SW480 (cell line): Measurements from ENCODE around the gene TTC28.

Source experiments
- DNase-seq: peaks from one replicate; pipeline ENCODE4 v3.0.0-alpha.2; 2016; ENCODE audit warnings: low spot score

TTC28 gene

DNA sequence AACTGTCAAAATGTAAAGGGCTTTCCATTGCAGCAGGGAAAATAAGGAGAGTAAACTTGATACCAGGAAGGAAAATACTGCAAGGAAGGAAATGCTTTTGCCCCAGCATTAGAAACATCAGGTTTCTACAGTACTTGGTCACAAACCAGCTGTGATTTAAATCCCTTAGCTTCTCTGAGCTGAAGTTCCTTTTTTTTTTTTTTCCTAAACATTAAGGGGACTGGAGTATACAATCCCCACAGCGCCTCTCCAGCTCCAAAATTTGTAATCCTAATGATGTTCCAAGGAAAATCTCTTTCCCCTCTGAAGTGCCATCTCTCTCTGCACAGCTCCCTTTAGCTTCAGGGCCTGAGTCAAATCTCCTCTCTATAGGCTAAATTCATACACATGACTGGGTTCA is 540.1 kb downstream of the TTC28 start:
- no peak for DNase-seq

GRCh38 chr22:28137036-28137435 is 542.6 kb downstream of the TTC28 start:
- no peak for DNase-seq

DNA sequence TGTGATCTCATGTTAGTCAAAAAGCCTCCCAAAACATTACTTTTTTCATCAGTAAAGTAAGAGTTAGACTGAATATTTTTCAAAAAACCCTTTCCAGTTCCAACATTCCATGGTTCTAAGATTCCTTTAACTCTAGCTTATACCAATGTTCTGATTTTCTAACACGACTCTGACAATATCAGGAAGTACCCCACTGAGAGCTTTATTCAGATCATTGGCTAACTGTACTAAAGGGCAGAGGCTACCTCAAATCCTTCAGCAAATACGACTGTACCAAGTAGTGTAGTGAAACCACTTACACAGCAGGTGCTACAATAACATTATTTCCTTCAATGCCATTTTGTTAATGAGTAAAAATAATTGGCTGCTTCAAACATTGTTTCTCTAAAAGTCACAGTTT is 547.2 kb downstream of the TTC28 start:
- no peak for DNase-seq

DNA sequence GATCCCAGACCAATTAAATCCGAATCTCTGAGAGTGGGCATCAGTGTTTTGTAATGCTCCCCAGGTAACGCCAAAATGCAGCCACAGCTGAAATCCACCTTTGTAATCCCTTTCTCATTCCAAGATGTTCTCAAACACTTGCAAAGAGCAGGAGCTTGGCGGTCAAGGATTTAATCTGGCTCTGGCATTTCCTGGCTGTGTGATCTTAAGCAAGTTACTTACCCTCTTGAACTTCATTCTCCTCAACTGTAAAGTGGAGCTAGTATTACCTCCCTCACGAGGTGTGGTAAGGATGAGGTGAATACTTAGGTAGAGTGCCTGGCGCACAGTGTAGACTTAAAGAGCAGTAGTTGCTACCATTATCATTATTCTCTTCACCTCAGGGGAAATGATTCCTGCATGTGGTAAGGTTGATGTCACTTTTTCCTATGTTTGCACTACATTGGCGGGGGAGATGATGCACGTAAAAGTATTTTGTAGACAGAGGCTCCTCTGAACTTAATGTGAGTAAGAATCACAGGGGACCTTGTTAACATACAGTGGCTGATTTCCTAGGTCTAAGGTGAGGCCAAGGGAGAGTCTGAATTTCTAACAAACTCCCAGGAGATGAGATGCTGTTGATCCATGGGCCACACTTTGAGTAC is 550.2 kb downstream of the TTC28 start:
- DNase-seq = no peak

- DNase-seq = no peak
Measured at GRCh38 chr22:28128827-28129226, 550.8 kb downstream of the TTC28 start.

GRCh38 chr22:28125799-28126198 is 553.8 kb downstream of the TTC28 start:
- no peak for DNase-seq

GRCh38 chr22:28123989-28124766 is 555.5 kb downstream of the TTC28 start:
- DNase-seq = no peak

- DNase-seq = no peak
Measured at GRCh38 chr22:28120691-28121592, 558.7 kb downstream of the TTC28 start.

- no peak for DNase-seq
Measured at GRCh38 chr22:28118957-28119631, 560.5 kb downstream of the TTC28 start.

GRCh38 chr22:28116219-28116673 is 563.4 kb downstream of the TTC28 start:
- no peak for DNase-seq

DNA sequence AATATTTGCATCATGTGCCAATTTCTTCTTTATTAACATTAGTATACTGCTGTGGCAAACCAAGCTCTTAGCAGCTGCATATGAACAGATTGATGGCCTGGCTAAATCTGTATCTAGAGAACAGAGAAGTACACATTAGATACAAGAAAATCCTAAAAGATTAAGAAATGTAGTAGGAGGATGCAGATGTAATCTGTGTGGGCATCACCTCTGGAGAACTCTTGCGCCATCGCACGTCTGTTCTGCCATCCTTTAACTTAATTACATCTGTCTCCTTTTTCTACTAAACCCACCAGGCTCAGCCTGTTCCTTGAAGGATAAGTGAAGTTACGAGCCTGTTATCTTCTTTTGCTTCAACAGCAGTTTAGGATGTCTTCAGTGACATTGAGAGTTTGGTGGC is 564.2 kb downstream of the TTC28 start:
- no peak for DNase-seq

DNA sequence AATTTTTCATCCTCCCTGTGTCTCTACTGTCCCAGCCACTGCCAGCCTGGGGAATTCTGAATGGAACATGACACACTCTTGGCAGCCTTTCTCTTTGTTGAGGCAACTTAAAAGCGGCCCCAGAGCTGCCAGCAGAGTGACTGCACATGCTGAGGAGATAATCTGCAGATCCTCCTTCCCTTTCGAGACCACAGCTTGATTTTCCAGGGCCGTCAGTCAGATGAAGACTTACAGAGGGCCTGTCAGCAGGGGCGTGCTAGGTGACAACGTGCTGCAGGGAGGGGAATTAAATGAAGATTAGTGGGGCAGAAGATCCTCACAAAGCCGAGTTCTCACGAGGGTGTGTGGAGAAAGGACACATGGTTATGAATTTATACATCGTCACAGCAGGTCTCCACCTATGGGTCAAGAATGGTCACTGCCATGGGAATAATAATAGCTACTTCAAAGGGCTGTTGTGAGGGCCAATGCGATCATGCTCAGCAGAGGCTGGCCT is 567.0 kb downstream of the TTC28 start:
- peak; percentile 52 for DNase-seq

- no peak for DNase-seq
Measured at GRCh38 chr22:28112190-28112544, 567.5 kb downstream of the TTC28 start.

- DNase-seq = no peak
Measured at GRCh38 chr22:28111501-28112189, 568.0 kb downstream of the TTC28 start.

DNA sequence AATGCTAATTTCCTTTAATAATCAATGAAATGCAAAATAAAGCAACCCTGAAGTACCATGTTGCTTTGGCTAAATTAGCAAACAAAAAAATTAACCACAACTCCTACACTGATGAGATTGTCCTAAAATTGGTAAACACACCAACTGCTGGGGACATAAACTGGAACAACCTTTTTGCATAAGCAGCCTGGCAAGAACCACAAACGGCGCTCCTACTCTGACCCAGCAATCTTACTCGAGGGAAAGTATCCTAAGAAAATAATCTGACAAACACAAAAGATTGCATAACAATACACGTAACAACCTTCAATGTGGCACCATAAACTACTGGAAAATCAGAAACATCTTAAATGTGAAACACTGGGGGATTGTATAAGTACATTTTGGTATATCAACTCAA is 570.8 kb downstream of the TTC28 start:
- no peak for DNase-seq

GRCh38 chr22:28106617-28107016 is 573.0 kb downstream of the TTC28 start:
- no peak for DNase-seq

DNA sequence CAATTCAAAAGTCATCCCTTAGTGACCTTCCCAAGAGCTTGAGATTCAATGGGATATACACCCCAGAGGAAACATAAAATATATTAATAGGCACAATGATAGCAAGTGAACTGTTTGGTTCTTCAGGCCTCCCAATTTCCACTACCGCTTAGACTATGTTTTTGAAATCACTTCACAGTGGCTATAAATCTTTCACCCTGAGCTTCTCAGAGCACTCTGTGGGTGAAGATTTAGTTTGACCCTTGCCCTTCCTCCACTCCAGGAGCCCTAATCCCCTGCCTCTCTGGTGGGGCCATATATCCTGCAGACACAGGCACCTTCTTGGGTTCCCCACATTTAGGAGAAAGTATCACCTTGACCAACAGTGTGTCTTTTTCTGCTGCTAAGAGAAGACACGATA is 573.7 kb downstream of the TTC28 start:
- DNase-seq = no peak

DNA sequence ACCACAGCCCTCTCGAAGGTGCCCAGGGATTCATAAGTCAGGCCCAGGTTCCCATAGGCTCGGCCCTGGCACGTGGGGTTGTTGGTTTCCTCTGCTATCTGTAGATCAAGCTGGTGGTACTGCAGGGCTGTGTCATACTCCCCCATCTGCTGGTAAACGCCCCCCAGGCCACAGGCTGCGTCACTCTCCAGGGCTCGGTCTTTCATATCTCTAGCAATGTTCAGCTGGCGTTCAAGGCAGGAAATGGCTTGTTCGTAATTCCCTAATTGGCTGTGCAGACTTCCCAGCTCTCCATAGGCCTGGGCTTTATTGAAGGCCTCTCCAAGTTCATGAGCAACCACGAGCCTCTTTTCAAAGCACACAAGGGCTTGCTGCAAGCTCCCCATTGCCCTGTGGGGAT is 574.2 kb downstream of the TTC28 start:
- no peak for DNase-seq

DNA sequence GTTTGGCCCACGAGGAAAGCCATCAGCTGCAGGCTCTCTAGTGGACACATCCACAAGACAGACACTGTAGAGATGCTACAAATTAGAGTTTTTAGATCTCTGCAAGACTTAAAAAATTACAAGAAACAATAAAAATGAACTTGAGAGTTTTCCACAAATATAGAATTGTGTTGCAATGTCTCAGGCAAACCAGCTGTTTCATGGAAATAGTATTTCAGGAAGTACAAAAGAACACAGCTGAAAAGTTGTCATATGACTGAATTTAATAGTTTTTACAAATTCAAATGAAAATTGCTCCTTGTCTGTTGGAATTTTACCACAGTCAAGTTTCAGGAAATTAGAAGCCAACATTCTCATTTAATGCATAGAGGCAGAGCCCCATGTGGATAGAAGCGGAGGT is 576.0 kb downstream of the TTC28 start:
- DNase-seq = no peak

GRCh38 chr22:28102151-28102812 is 577.4 kb downstream of the TTC28 start:
- DNase-seq = no peak

GRCh38 chr22:28097627-28098026 is 582.0 kb downstream of the TTC28 start:
- DNase-seq = no peak
